Naive thymus-derived CD4-positive, alpha-beta T cell (primary cell): ENCODE results near the gene RAMP3. TPM values are rescaled to one million over a fixed set of nuclear protein-coding genes. Genes with fewer than 3 reads are reported as not detected.

ENCODE experiments used
- ATAC-seq: fragments of 150-1000 bp; cut with Tn5 transposase; 2 replicates; pipeline ENCODE4 v1.10.0; 2021; ENCODE audit warnings: mild to moderate bottlenecking, moderate library complexity
- CTCF ChIA-PET: fragments of 350-600 bp; sonication (Branson Sonifier 250); formaldehyde crosslinking; loops from one replicate; lab custom pipeline; 2021; ENCODE audit warnings: antibody characterized with exemption; lab: Charles Lee
- POLR2A ChIA-PET: fragments of 350-600 bp; sonication (Branson Sonifier 250); formaldehyde crosslinking; loops from one replicate; lab custom pipeline; 2021; ENCODE audit warnings: antibody characterized with exemption, inconsistent platforms; lab: Charles Lee
- DNase-seq, 9 donors: peaks; one replicate each; pipeline versions ENCODE4 v3.0.0 to v3.0.0-alpha.2; 2020 to 2022; ENCODE audit warnings: mixed read lengths in 1 of 9
- H3K27ac ChIP-seq: one replicate; pipeline ENCODE4 v1.7.0; 2013; ENCODE audit warnings: mild to moderate bottlenecking, low read depth, low read length, moderate library complexity
- H3K27me3 ChIP-seq, 2 donors: one replicate each; pipeline ENCODE4 v1.7.0; 2013; ENCODE audit warnings: low read length in 2 of 2, mild to moderate bottlenecking in 2 of 2, moderate library complexity in 2 of 2; ENCODE audit not compliant: control insufficient read depth in 2 of 2, insufficient read depth in 2 of 2
- H3K36me3 ChIP-seq, 3 experiments: 1 replicate in 2 of 3; 2 replicates in 1 of 3; pipeline ENCODE4 v1.7.0; 2013; ENCODE audit warnings: low read length in 3 of 3, mild to moderate bottlenecking in 3 of 3, moderate library complexity in 1 of 3; ENCODE audit not compliant: insufficient read depth in 3 of 3, control insufficient read depth in 2 of 3
- H3K4me1 ChIP-seq, 2 donors: one replicate each; pipeline ENCODE4 v1.7.0; 2013; ENCODE audit warnings: low read length in 2 of 2, mild to moderate bottlenecking in 2 of 2, moderate library complexity in 1 of 2; ENCODE audit not compliant: control insufficient read depth in 2 of 2, insufficient read depth in 2 of 2
- H3K4me3 ChIP-seq: 2 replicates; pipeline ENCODE4 v1.7.0; 2013; ENCODE audit warnings: mild to moderate bottlenecking, low read length
- H3K9me3 ChIP-seq, 3 experiments: 1 replicate in 2 of 3; 2 replicates in 1 of 3; pipeline ENCODE4 v1.7.0; 2013; ENCODE audit warnings: low read length in 3 of 3; ENCODE audit not compliant: control insufficient read depth in 2 of 3
- H3K27ac Mint-ChIP-seq, 9 donors: one replicate each; pipeline ENCODE4 v1.8.0; 2020 to 2022; ENCODE audit warnings: mixed read lengths in 9 of 9, mild to moderate bottlenecking in 8 of 9, moderate library complexity in 5 of 9, inconsistent platforms in 2 of 9
- H3K27me3 Mint-ChIP-seq, 5 donors: one replicate each; pipeline ENCODE4 v1.8.0; 2021 to 2022; ENCODE audit warnings: mixed read lengths in 5 of 5, mild to moderate bottlenecking in 1 of 5
- H3K36me3 Mint-ChIP-seq, 5 donors: one replicate each; pipeline ENCODE4 v1.8.0; 2020 to 2022; ENCODE audit warnings: mixed read lengths in 5 of 5, mild to moderate bottlenecking in 3 of 5, inconsistent platforms in 1 of 5
- H3K4me1 Mint-ChIP-seq, 7 donors: one replicate each; pipeline ENCODE4 v1.8.0; 2020 to 2022; ENCODE audit warnings: mixed read lengths in 7 of 7, mild to moderate bottlenecking in 3 of 7, inconsistent platforms in 1 of 7
- H3K4me3 Mint-ChIP-seq, 10 donors: one replicate each; pipeline ENCODE4 v1.8.0; 2020 to 2022; ENCODE audit warnings: mild to moderate bottlenecking in 10 of 10, mixed read lengths in 10 of 10, moderate library complexity in 6 of 10, inconsistent platforms in 2 of 10
- H3K9me3 Mint-ChIP-seq, 11 donors: one replicate each; pipeline ENCODE4 v1.8.0; 2020 to 2022; ENCODE audit warnings: mixed read lengths in 11 of 11, mild to moderate bottlenecking in 4 of 11, inconsistent platforms in 1 of 11, moderate library complexity in 1 of 11
- intact Hi-C, 2 donors: fragments of 100-400 bp; cut with micrococcal nuclease; formaldehyde crosslinking; loops; one replicate each; pipeline ENCODE4 v1.15.1; 2023
- polyA plus RNA-seq, 2 donors: library from polyadenylated mRNA; unstranded; fragments of 300-500 nt; fragmentation: Illumina TruSeq; gene quantifications; one replicate each; pipeline ENCODE4 v1.2.3, GENCODE V29; 2021
- total RNA-seq, 6 experiments: library from RNA in 5 of 6; stranded (reverse) in 5 of 6; gene quantifications; 1 replicate in 5 of 6; 2 replicates in 1 of 6; pipeline ENCODE4 v1.2.3 and lab custom pipeline; 2021 to 2026

Gene RAMP3
- total and polyA plus RNA-seq, 7 experiments from 2014 or later = 0.39 TPM; not detected in 6

DNA sequence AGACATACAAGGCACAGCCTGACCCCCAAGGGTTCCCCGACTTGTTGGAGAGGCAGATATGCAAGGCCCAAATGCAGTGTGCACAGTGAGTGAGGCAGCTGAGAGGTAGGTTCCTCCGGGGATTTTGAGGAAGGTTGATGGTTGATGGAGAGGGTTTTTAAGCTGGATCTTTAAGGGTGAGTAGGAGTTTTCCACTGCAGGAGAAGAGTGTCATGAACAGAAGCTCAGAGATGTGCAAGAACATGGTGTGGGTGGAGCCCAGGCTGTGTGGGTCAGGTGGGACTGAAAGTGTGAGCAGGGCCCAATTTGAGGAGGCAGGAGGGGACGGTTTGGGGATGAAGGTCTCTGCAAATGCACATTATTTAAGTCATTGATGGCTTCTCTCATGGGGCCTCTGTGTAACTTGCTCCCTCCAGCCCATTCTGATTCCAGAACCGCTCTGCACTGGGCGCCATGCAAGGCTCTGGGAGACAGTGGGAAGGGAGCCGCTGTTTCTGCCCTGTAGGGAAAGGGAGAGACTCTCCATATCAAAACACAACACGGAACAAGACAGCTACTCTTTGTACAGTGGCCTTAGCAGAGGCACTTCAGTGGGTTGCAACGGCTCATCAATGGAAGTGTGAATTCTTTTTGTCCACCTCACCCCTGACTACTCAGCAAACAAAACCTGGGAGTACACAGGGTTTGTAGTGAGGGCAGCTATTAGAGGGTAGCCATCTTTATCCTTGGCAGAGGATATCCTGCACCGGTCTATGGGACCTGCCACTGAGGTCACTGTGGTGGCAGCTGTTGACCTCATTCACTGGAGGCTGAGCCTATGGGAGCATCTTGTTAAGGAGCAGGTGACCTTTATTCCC, 29.7 kb downstream of the RAMP3 start:
- Mint-ChIP-seq H3K27ac (no peak overlapping the region), H3K36me3 (no peaks in the 10 kb centered on the region), H3K4me3 (no peak overlapping the region), H3K27me3 (peaks cover 0 to 14% (median under 1%) of the 10 kb centered on the region in 5 donors), H3K4me1 (peaks cover 0 to 3% (median 0%) of the 10 kb centered on the region in 7 donors), H3K9me3 (peaks cover 0 to 2% (median 0%) of the 10 kb centered on the region in 11 donors)
- no peak overlapping the region for H3K27ac ChIP-seq
- CTCF ChIA-PET = no interaction called here
- intact Hi-C loops = no loop called here
- no peaks in the 10 kb centered on the region for H3K36me3 ChIP-seq
- no peaks in the 10 kb centered on the region for H3K9me3 ChIP-seq
- DNase-seq = peak in 1 of 9 donors; percentile 15
- H3K27me3 ChIP-seq = no peaks in the 10 kb centered on the region
- no peak overlapping the region for H3K4me3 ChIP-seq
- H3K4me1 ChIP-seq = no peaks in the 10 kb centered on the region
- POLR2A ChIA-PET = no interaction called here
- no peak for ATAC-seq

- Mint-ChIP-seq H3K27ac (no peak overlapping the region), H3K9me3 (peaks cover 0 to 7% (median 0%) of the 10 kb centered on the region in 11 donors), H3K36me3 (no peaks in the 10 kb centered on the region), H3K4me1 (peaks cover 0 to 9% (median 0%) of the 10 kb centered on the region in 7 donors), H3K4me3 (no peak overlapping the region), H3K27me3 (peaks cover 0 to 21% (median 4%) of the 10 kb centered on the region in 5 donors)
- Histone ChIP-seq H3K27ac (no peak overlapping the region), H3K9me3 (no peaks in the 10 kb centered on the region), H3K4me1 (no peaks in the 10 kb centered on the region), H3K27me3 (no peaks in the 10 kb centered on the region), H3K36me3 (no peaks in the 10 kb centered on the region), H3K4me3 (no peak overlapping the region)
- ChIA-PET POLR2A (no interaction called here), CTCF (no interaction called here)
- DNase-seq (no peak), ATAC-seq (no peak)
- intact Hi-C loops = no loop called here
Measured at GRCh38 chr7:45187946-45188411, 30.4 kb downstream of the RAMP3 start.

GRCh38 chr7:45188736-45189135, 31.1 kb downstream of the RAMP3 start:
- ATAC-seq (no peak), DNase-seq (peak in 1 of 9 donors; percentile 13)
- Histone ChIP-seq H3K4me3 (no peak overlapping the region), H3K36me3 (no peaks in the 10 kb centered on the region), H3K9me3 (no peaks in the 10 kb centered on the region), H3K27me3 (no peaks in the 10 kb centered on the region), H3K27ac (no peak overlapping the region), H3K4me1 (no peaks in the 10 kb centered on the region)
- Mint-ChIP-seq H3K27me3 (peaks cover 0 to 23% (median 4%) of the 10 kb centered on the region in 5 donors), H3K9me3 (peaks cover 0 to 7% (median 0%) of the 10 kb centered on the region in 11 donors), H3K27ac (no peak overlapping the region), H3K4me1 (peaks cover 0 to 9% (median 0%) of the 10 kb centered on the region in 7 donors), H3K36me3 (no peaks in the 10 kb centered on the region), H3K4me3 (no peak overlapping the region)
- ChIA-PET POLR2A (no interaction called here), CTCF (no interaction called here)
- intact Hi-C loops = no loop called here

GRCh38 chr7:45189151-45189970, 31.8 kb downstream of the RAMP3 start:
- ATAC-seq (no peak), DNase-seq (peak in 1 of 9 donors; percentile 12)
- no peaks in the 10 kb centered on the region for H3K4me1 ChIP-seq
- H3K36me3 ChIP-seq = no peaks in the 10 kb centered on the region
- no peak overlapping the region for H3K27ac ChIP-seq
- ChIA-PET CTCF (no interaction called here), POLR2A (no interaction called here)
- no peak overlapping the region for H3K27ac Mint-ChIP-seq
- peaks cover 0 to 24% (median 4%) of the 10 kb centered on the region in 5 donors for H3K27me3 Mint-ChIP-seq
- no peak overlapping the region for H3K4me3 ChIP-seq
- no peaks in the 10 kb centered on the region for H3K27me3 ChIP-seq
- peaks cover 0 to 9% (median 0%) of the 10 kb centered on the region in 7 donors for H3K4me1 Mint-ChIP-seq
- H3K9me3 Mint-ChIP-seq = peaks cover 0 to 7% (median 0%) of the 10 kb centered on the region in 11 donors
- intact Hi-C loops = no loop called here
- no peak overlapping the region for H3K4me3 Mint-ChIP-seq
- H3K9me3 ChIP-seq = no peaks in the 10 kb centered on the region
- no peaks in the 10 kb centered on the region for H3K36me3 Mint-ChIP-seq

- H3K4me3 ChIP-seq = no peak overlapping the region
- CTCF ChIA-PET = no interaction called here
Measured at GRCh38 chr7:45190406-45191165, 33.0 kb downstream of the RAMP3 start.

GRCh38 chr7:45191396-45191795, 33.8 kb downstream of the RAMP3 start:
- Histone ChIP-seq H3K4me3 (no peak overlapping the region), H3K36me3 (no peaks in the 10 kb centered on the region), H3K27me3 (no peaks in the 10 kb centered on the region), H3K27ac (no peak overlapping the region), H3K4me1 (no peaks in the 10 kb centered on the region), H3K9me3 (no peaks in the 10 kb centered on the region)
- Mint-ChIP-seq H3K36me3 (no peaks in the 10 kb centered on the region), H3K27me3 (peaks cover 0 to 27% (median 8%) of the 10 kb centered on the region in 5 donors), H3K4me1 (peaks cover 0 to 25% (median 0%) of the 10 kb centered on the region in 7 donors), H3K9me3 (peaks cover 0 to 7% (median 0%) of the 10 kb centered on the region in 11 donors), H3K4me3 (no peak overlapping the region), H3K27ac (no peak overlapping the region)
- CTCF ChIA-PET = no interaction called here
- POLR2A ChIA-PET = no interaction called here
- DNase-seq (no peak), ATAC-seq (no peak)
- intact Hi-C loops = no loop called here

More at GRCh38 chr7:45190406-45191165, 33.0 kb downstream of the RAMP3 start:
- intact Hi-C loops = no loop called here
- no peak overlapping the region for H3K27ac Mint-ChIP-seq
- no peak for DNase-seq
- peaks cover 0 to 30% (median 7%) of the 10 kb centered on the region in 5 donors for H3K27me3 Mint-ChIP-seq
- no peaks in the 10 kb centered on the region for H3K4me1 ChIP-seq
- H3K27ac ChIP-seq = no peak overlapping the region
- H3K4me1 Mint-ChIP-seq = peaks cover 0 to 19% (median 0%) of the 10 kb centered on the region in 7 donors
- no peaks in the 10 kb centered on the region for H3K36me3 Mint-ChIP-seq
- no peaks in the 10 kb centered on the region for H3K36me3 ChIP-seq
- peaks cover 0 to 7% (median 0%) of the 10 kb centered on the region in 11 donors for H3K9me3 Mint-ChIP-seq
- H3K4me3 Mint-ChIP-seq = no peak overlapping the region
- POLR2A ChIA-PET = no interaction called here
- no peak for ATAC-seq
- no peaks in the 10 kb centered on the region for H3K9me3 ChIP-seq
- no peaks in the 10 kb centered on the region for H3K27me3 ChIP-seq
